ENCODE data around the gene CERS1.

CERS1 gene

GRCh38 chr19:18883526-18884304 lies 12.2 kb downstream of the CERS1 start:
- no peak for ATAC-seq

GRCh38 chr19:18881491-18881890 lies 14.5 kb downstream of the CERS1 start:
- TF ChIP-seq SNAI2 (CRISPR knock-in tag; IDR thresholded peaks at IDR 0.05), result no peak
- no peak for TF ChIP-seq CREB5 (CRISPR knock-in tag; IDR thresholded peaks at IDR 0.05; ENCODE audit: low read depth)
- ATAC-seq, result no peak

More at GRCh38 chr19:18883526-18884304, 12.2 kb downstream of the CERS1 start:
- TF ChIP-seq ARNTL (CRISPR knock-in tag; IDR thresholded peaks at IDR 0.05; ENCODE audit: borderline replicate concordance, low read depth) (no peak), ZFP30 (CRISPR knock-in tag; IDR thresholded peaks at IDR 0.05) (no peak), ZNF565 (CRISPR knock-in tag; conservative IDR thresholded peaks at IDR 0.05; ENCODE audit: low read depth) (no peak), CSRNP3 (CRISPR knock-in tag; IDR thresholded peaks at IDR 0.05) (no peak), SNAI2 (CRISPR knock-in tag; IDR thresholded peaks at IDR 0.05) (no peak), TSHZ2 (CRISPR knock-in tag; IDR thresholded peaks at IDR 0.05) (no peak), TCF4 (CRISPR knock-in tag; IDR thresholded peaks at IDR 0.05; ENCODE audit: borderline replicate concordance) (no peak), ZNF8 (CRISPR knock-in tag; IDR thresholded peaks at IDR 0.05) (no peak), OSR1 (CRISPR knock-in tag; IDR thresholded peaks at IDR 0.05) (no peak), CREB5 (CRISPR knock-in tag; IDR thresholded peaks at IDR 0.05; ENCODE audit: low read depth) (no peak), ESRRG (CRISPR knock-in tag; IDR thresholded peaks at IDR 0.05) (no peak), PATZ1 (CRISPR knock-in tag; IDR thresholded peaks at IDR 0.05; ENCODE audit: borderline replicate concordance) (no peak), ZNF70 (CRISPR knock-in tag; IDR thresholded peaks at IDR 0.05) (no peak), RARB (CRISPR knock-in tag; IDR thresholded peaks at IDR 0.05) (no peak), ISL1 (CRISPR knock-in tag; IDR thresholded peaks at IDR 0.05) (no peak), TOX (CRISPR knock-in tag; IDR thresholded peaks at IDR 0.05; ENCODE audit: borderline replicate concordance) (no peak)

GRCh38 chr19:18879579-18880373 lies 16.2 kb downstream of the CERS1 start:
- ATAC-seq, result peak; percentile 65
- TF ChIP-seq ZFP30 (CRISPR knock-in tag; IDR thresholded peaks at IDR 0.05) (no peak), PATZ1 (CRISPR knock-in tag; IDR thresholded peaks at IDR 0.05; ENCODE audit: borderline replicate concordance) (no peak)
